ENCODE measurements around the gene CDON.

DNA sequence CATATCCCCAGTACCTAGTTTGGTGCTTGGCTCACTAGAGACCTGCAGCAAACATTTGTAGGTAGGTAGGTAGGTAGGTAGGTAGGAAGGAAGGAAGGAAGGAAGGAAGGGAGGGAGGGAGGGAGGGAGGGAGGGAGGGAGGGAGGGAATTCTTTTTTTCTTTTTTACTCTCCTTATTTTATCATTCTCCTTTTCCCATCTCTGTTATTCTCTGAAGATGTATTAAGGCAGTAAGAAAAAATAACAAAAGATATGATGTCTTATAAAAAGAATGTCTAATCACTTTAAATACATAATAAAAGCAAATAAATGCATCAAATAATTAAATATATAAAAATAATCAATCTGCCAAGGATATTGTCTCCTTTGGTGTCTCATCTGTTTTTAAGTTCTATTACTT, 88.4 kb downstream of the CDON start:
- TF ChIP-seq POLR2A (IDR thresholded peaks at IDR 0.05; ENCODE audit: low read depth, low read length): no peak
- TF ChIP-seq, protein P1, sequence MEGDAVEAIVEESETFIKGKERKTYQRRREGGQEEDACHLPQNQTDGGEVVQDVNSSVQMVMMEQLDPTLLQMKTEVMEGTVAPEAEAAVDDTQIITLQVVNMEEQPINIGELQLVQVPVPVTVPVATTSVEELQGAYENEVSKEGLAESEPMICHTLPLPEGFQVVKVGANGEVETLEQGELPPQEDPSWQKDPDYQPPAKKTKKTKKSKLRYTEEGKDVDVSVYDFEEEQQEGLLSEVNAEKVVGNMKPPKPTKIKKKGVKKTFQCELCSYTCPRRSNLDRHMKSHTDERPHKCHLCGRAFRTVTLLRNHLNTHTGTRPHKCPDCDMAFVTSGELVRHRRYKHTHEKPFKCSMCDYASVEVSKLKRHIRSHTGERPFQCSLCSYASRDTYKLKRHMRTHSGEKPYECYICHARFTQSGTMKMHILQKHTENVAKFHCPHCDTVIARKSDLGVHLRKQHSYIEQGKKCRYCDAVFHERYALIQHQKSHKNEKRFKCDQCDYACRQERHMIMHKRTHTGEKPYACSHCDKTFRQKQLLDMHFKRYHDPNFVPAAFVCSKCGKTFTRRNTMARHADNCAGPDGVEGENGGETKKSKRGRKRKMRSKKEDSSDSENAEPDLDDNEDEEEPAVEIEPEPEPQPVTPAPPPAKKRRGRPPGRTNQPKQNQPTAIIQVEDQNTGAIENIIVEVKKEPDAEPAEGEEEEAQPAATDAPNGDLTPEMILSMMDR (IDR thresholded peaks at IDR 0.05; ENCODE audit: extremely low read depth in 1 of 2, insufficient read depth in 1 of 2, low read depth in 1 of 2, low read length in 2 of 2): no peak
- no peak for TF ChIP-seq POLR2AphosphoS5 (IDR thresholded peaks at IDR 0.05; ENCODE audit: insufficient read depth, low read depth, low read length)
- TF ChIP-seq, protein P2, sequence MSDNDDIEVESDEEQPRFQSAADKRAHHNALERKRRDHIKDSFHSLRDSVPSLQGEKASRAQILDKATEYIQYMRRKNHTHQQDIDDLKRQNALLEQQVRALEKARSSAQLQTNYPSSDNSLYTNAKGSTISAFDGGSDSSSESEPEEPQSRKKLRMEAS (IDR thresholded peaks at IDR 0.05; ENCODE audit: insufficient read depth, insufficient read length): no peak
- TF ChIP-seq EZH2 (IDR thresholded peaks at IDR 0.05; ENCODE audit: borderline replicate concordance, low read depth, low read length, severe bottlenecking): no peak
- TF ChIP-seq FOS (IDR thresholded peaks at IDR 0.05; ENCODE audit: borderline replicate concordance, insufficient read depth, low read length): no peak
